ENCODE results near the gene RBKS.
"Not testable (repeated sequence)": the region's sequence is repeated elsewhere in the genome, so short reads cannot be mapped to it uniquely, and the experiment has no call there.

Gene RBKS

GRCh38 chr2:27796791-27797765, 93.1 kb downstream of the RBKS start:
- no peak for DNase-seq

- DNase-seq = no peak
Measured at GRCh38 chr2:27795868-27796277, 94.3 kb downstream of the RBKS start.

DNA sequence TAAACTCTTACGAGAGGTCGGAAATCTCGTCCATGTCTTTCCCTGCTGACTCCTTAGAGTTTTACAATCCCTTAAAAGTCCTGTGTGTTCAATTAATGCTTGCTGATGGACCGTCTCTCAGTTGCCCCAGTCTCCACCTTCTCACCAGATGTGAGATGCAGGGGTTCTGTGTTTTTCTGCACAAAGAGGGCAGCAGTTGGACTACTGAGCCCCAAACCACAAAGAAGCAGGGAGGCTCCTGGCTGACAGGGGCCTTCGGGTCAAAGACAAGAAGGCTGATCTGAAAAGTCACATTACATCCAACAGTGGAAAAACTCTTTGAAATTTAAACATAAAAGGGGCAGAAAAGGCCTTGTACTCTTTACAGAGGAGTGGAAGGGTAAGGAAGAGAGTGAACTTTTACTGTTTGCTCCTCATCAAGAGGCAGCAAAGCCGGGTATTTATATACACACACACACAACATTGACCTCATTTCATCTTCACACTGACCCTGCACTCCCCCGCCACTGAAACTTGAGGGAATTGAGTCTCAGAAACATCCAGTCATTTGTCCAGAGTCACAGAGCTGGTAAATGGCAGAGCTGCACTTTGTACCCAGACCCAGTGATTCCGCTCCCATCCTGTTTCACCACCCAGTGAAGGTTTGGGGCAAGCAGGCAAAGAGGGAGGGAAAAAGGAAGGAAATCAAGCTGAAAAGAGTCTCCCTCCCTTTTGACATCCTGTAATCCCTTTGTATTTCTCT, 94.9 kb downstream of the RBKS start:
- no peak for DNase-seq

DNA sequence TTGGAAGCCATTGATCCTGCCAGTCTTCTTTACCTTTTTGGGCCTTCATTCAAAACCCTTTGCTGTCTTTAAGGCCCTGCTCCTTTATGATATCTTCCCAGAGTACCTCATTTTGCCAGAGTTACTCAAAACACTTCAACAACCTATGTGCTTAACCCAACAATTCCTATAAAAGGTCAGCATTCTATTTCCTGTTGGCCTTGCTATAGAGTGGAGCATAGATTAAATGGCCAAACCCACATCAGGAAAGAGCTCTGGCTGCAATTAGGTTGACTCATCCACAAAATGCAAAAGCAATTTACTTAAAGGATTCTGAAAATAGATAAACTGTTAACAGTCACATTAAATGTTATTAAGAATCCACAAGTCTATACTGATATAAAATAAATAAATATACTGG, 97.4 kb downstream of the RBKS start:
- DNase-seq = no peak

GRCh38 chr2:27790796-27791195, 99.4 kb downstream of the RBKS start:
- DNase-seq = no peak

GRCh38 chr2:27782701-27783100, 107.5 kb downstream of the RBKS start:
- no peak for DNase-seq

DNA sequence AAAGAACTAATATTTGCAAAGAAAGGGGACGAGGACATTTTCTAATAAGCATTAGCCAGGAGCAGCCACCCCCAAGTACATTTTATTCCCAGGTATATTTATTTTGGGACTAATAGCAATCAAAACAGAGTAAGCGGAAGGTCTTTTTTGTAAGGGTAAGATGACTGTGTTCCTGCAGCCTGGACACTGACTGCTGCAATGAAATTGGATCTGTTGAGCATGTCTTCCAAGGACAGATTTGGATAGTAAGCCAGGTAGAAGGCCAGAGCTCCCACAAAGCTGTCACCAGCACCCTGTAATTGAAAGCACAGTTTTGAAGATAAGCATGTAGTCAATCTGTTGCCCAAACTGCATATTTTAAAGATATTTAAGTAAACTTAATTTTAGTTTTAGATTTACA, 108.7 kb downstream of the RBKS start:
- no peak for DNase-seq

GRCh38 chr2:27779417-27780055, 110.7 kb downstream of the RBKS start:
- no peak for DNase-seq

GRCh38 chr2:27776696-27777095, 113.5 kb downstream of the RBKS start:
- no peak for DNase-seq

GRCh38 chr2:27776097-27776496, 114.1 kb downstream of the RBKS start:
- no peak for DNase-seq

- DNase-seq = no peak
Measured at GRCh38 chr2:27773959-27774358, 116.2 kb downstream of the RBKS start.

DNA sequence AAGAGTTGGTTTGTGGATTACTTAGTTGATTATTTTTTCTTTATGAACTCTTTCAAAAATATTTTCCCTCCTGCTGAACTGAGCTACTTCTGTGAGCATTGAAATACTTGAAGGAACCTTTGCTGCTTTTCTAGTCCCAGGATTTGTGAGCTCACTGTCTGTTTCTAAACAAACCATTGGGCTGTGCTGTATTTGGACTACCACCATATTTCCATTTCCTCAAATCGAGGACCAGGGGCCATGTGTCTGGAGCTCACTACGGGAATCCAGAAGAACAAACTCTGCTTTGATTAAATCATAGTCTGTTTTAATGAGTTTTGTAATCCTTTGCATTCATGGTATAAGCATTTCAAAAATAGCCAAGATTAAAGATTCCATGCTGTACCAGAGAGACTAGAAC, 117.4 kb downstream of the RBKS start:
- no peak for DNase-seq

DNA sequence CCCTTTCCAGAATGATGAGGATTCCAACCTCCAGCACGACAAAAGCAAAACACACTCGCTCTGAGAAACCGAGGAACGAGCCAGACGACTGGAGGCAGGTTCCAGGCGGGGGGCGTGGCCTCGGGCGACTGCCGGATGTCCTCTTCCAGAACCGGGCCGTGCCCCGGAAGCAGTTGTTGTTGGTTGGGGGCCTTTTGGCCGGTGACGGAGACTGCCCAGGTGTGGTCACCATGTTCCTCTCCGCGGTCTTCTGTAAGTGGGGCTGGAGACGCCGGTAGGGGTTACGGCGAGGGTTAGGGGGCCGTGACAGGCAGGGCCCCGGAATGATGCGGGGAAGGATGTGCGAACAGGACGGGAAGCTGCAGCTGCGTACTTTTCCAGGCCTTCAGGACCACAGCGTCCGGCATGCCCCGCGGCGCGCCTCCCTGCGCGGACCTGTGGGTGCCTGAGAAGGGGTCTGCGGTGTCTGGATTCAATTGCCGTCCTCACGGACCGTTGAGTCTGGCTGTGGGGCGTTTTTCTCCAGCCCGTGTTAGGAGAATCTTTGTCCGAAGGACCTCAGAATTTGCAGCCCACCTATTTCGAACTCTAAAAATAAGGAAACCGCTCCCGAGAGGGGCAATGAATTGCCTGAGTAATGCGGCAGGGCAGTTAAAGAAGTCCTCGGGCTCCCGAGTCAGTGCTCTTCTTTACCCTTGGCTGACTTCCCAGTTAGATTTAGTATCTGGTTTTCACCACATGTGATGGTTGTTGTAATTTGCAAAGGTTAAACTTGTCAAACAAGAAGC, 118.4 kb downstream of the RBKS start, which contains the start of gene MRPL33:
Gene MRPL33, plus strand, starts transcription at position 172 of the 788 bp plus-strand sequence. Its CDS starts 59 bp downstream, at position 231.
- peak; percentile 81 for DNase-seq

DNA sequence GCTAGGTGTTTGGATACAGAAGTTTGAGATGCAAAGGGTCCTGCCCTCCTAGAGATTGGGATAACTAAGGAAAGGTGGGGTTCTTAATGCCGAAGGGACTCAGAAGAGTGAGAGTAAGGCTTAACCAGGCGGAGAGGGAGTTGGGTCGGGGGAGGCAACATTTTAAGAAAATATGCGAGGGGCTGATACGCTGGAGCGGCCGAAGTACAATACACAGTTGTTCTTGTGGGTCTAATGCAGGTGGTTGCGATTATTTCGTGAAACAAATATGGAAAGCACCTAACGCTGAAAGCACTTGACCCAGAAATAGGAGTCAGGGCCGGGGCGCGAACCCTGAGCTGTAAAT, 119.0 kb downstream of the RBKS start:
- no peak for DNase-seq

GRCh38 chr2:27766287-27766661, 123.9 kb downstream of the RBKS start:
- DNase-seq = no peak

- peak; percentile 42 for DNase-seq
Measured at GRCh38 chr2:27765621-27766286, 124.4 kb downstream of the RBKS start.

GRCh38 chr2:27764526-27764925, 125.7 kb downstream of the RBKS start:
- DNase-seq = not testable (repeated sequence)

DNA sequence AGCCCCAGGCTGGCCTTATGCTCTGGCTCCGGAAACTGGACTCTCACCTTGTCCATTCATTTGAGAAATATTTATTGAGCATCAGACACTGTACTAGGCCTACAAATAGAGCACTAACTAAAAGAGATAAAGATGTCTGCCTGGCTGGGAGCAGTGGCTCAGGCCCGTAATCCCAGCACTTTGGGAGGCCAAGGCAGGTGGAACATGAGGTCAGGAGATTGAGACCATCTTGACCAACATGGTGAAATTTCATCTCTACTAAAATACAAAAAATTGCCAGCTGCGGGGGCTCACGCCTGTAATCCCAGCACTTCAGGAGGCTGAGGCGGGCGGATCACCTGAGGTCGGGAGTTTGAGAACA, 126.3 kb downstream of the RBKS start:
- no peak for DNase-seq

DNA sequence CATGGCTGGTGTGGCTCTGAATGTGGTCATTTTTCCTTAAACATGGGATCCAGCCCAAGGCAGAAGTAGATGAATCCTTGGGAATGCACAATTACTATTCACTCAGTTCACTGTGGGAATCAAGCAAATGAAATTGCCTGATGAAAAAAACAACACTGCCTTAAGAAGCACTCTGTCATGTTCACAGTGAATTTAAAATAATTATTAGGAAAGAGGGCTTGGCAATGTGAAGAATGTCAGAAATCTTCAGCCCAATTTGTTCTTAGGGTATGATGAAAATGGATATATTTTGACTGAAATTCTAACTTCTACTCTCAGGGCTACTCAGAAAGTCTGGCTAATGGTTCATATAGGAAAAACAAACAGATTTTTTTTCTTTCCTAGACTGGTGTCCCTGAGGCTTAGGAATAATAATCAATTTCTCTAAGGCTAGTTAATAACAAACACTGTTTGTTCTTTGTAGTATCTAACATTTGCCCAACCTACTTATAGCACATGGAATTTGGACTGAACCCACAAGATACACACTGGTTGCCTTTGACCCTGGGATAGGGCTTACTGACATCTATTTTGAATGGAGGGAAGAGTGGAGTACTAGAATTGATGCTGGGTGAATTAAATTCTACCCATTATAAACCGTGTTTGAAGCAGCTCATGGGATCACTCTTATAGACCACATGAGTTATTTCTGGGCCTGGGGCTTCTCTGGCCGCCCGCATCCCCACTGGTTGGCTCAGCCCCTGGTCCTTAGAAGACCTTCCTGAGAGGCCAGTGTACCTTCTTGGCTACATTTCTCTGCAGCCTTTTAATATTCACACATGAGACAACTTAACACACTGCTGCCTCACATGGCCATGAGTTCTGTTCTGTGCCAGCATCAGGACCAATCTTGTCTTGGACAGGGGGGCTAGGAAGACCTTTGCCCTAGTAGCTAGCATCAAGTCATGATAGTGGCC, 127.0 kb downstream of the RBKS start:
- DNase-seq = no peak

DNA sequence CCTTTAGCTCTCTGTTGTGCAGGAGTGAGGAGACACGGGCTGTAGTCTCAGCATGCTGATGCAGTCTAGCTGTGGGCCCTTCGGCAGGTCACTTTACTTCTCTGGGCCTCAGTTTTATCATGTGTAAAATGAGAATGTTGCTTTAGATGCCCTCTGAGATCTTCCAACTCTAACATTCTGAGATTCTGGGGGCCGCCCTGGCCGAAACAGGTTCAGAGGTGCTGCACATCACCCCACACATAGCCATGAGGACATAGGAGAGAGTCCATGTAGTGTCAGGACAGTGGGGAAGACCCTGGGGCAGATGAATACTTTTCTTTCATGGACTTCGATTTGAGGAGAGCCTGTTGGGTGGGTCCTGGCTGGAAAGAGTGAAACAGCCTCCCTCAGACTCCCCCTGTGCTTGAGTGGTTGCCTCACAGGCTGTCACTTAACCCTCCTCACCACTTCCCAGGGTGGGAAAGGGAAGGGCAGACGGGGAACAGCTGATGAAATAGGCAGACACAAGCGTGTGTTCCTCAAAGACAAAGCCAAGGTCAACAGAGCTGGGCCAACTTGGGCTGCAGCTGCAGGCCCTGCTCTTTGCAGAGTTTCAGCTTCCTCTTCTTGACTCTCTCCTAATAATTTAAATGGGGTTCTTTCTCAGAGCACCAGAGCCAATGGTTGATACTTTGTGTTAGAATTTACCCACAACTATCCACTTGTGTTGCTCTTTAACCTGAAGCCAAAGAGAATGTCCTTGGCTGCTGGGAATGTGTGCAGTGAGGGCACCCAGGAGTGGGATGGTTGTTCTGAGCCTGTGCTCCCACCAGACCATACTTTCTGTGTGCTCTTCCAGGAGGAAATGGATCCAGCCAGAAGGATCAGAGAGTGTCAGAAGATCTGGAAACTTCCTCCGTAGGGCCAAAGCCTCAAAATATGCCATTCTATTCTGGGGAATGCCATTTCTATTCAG, 133.4 kb downstream of the RBKS start:
- no peak for DNase-seq
